Measurements from ENCODE around the gene MBD3L2.

The MBD3L2 gene

GRCh38 chr19:7069904-7070226 is 20.7 kb downstream of the MBD3L2 start:
- peaks cover 0 to 3% of the 10 kb centered on the region in 2 donors for H3K9me3 Mint-ChIP-seq
- H3K27me3 Mint-ChIP-seq, result no peaks in the 10 kb centered on the region
- ATAC-seq (replicated peaks) (peak; percentile 26 to 43), DNase-seq (no peak)
- H3K4me3 Mint-ChIP-seq, result peak overlapping the region; percentile 92 to 97
- H3K4me1 Mint-ChIP-seq, result peaks cover 10 to 19% of the 10 kb centered on the region in 2 donors
- H3K36me3 Mint-ChIP-seq, result peaks cover 15 to 32% of the 10 kb centered on the region in 2 donors
- peak overlapping the region; percentile 95 for H3K27ac Mint-ChIP-seq

DNA sequence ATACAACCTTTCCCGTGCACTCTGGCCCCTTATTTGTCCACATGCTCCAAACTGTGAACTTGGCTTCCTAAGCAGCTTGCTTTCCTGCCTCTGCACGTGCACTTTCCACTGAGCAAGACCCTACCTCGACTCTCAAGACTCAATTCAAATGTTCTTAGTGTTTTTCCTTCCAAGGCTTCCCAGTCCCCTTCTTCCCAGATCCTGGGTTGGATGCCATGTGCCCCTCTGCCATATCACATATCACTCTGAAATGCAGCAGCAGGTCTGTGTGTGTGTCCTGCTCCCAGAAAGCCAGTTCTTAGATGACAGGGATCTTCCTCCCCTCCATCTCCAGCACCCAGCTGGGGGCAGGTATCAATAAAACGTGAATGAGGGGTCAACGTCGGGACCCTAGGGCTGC is 23.4 kb downstream of the MBD3L2 start:
- peaks cover 38 to 58% of the 10 kb centered on the region in 2 donors for H3K36me3 Mint-ChIP-seq
- peaks cover 10 to 19% of the 10 kb centered on the region in 2 donors for H3K4me1 Mint-ChIP-seq
- no peaks in the 10 kb centered on the region for H3K27me3 Mint-ChIP-seq
- DNase-seq, result no peak
- ATAC-seq (replicated peaks), result no peak
- H3K4me3 Mint-ChIP-seq, result no peak overlapping the region
- H3K27ac Mint-ChIP-seq, result no peak overlapping the region
- peaks cover 4 to 5% of the 10 kb centered on the region in 2 donors for H3K9me3 Mint-ChIP-seq

DNA sequence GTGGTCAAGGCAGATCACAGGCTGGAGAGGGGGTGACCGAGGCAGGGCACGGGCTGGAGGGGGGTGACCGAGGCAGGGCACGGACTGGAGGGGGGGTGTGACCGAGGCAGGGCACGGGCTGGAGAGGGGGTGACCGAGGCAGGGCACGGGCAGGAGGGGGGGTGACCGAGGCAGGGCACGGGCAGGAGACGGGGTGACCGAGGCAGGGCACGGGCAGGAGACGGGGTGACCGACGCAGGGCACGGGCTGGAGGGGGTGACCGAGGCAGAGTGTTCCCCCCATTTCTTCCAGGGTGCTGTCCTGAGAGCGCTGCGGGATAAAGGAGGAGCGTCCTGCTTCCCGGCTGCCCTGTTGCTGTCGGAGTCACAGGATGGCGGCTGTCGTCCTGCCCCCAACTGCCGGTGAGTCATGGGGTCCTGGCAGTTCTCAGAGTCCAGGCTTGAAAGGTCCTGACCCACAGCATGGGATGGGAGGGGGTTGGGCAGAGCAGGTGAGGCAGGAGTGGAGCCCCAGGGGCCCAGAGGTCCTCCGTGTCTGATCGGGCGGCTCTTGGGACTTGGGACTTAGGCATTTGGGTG is 25.7 kb downstream of the MBD3L2 start:
- no peak for ATAC-seq (replicated peaks)
- no peak for DNase-seq
- H3K27ac Mint-ChIP-seq, result no peak overlapping the region
- H3K27me3 Mint-ChIP-seq, result no peaks in the 10 kb centered on the region
- peaks cover 6 to 7% of the 10 kb centered on the region in 2 donors for H3K4me1 Mint-ChIP-seq
- H3K36me3 Mint-ChIP-seq, result peaks cover 60 to 75% of the 10 kb centered on the region in 2 donors
- H3K4me3 Mint-ChIP-seq, result peak overlapping the region in 1 of 2 donors; percentile 36
- H3K9me3 Mint-ChIP-seq, result peaks cover 14% of the 10 kb centered on the region in 2 donors

GRCh38 chr19:7076151-7076550 is 27.0 kb downstream of the MBD3L2 start:
- peaks cover 14 to 20% of the 10 kb centered on the region in 2 donors for H3K9me3 Mint-ChIP-seq
- no peaks in the 10 kb centered on the region for H3K27me3 Mint-ChIP-seq
- H3K36me3 Mint-ChIP-seq, result peaks cover 74 to 87% of the 10 kb centered on the region in 2 donors
- ATAC-seq (replicated peaks), result no peak
- H3K4me1 Mint-ChIP-seq, result peaks cover 6% of the 10 kb centered on the region in 2 donors
- no peak for DNase-seq
- H3K4me3 Mint-ChIP-seq, result no peak overlapping the region
- no peak overlapping the region for H3K27ac Mint-ChIP-seq

DNA sequence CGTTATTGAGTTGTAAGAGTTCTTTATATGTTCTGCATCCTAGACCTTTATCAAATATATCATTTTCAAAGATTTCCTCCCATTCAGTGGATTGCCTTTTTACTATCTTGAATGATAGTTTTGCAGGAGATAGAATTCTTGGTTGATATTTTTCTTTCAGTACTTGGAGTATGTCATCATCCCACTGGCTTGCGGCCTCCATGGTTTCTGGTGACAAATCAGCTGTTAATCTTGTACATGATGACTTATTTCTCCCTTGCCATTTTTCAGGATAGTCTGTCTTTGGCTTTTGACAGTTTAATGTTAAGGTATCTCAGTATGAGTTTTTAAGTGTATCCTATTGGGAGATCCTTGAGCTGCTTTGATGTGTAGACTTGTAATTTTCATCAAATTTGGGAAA is 28.9 kb downstream of the MBD3L2 start:
- H3K4me3 Mint-ChIP-seq, result no peak overlapping the region
- ATAC-seq (replicated peaks) (no peak), DNase-seq (no peak)
- H3K9me3 Mint-ChIP-seq, result peaks cover 20 to 25% of the 10 kb centered on the region in 2 donors
- peaks cover 0 to 2% of the 10 kb centered on the region in 2 donors for H3K4me1 Mint-ChIP-seq
- no peak overlapping the region for H3K27ac Mint-ChIP-seq
- peaks cover 83 to 93% of the 10 kb centered on the region in 2 donors for H3K36me3 Mint-ChIP-seq
- H3K27me3 Mint-ChIP-seq, result no peaks in the 10 kb centered on the region

DNA sequence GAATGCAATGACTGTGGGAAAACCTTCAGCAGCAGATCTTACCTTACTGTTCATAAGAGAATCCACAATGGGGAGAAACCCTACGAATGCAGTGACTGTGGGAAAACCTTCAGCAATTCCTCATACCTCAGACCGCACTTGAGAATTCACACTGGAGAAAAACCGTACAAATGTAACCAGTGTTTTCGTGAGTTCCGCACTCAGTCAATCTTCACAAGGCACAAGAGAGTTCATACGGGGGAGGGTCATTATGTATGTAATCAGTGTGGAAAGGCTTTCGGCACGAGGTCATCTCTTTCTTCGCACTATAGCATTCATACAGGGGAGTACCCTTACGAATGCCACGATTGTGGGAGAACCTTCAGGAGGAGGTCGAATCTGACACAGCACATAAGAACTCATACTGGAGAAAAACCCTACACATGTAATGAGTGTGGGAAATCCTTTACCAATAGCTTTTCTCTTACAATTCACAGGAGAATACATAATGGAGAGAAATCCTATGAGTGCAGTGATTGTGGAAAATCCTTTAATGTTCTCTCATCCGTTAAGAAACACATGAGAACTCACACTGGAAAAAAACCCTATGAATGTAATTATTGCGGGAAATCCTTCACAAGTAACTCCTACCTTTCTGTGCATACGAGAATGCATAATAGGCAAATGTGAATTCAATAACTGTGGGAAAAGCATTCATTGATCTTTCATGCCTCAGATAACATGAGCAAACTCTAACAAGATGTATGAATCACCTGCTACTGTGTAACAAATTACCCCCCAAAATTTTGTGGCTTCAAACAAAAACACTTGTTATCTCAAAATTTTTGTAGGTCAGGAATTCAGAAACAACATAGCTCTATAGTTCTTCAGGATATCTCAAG is 34.2 kb downstream of the MBD3L2 start:
- Mint-ChIP-seq H3K4me3 (peak overlapping the region in 1 of 2 donors; percentile 17), H3K36me3 (peaks cover 74 to 88% of the 10 kb centered on the region in 2 donors), H3K27me3 (no peaks in the 10 kb centered on the region), H3K27ac (no peak overlapping the region), H3K9me3 (peaks cover 27% of the 10 kb centered on the region in 2 donors), H3K4me1 (no peaks in the 10 kb centered on the region)
- no peak for DNase-seq
- ATAC-seq (replicated peaks), result no peak

- Mint-ChIP-seq H3K27me3 (no peaks in the 10 kb centered on the region), H3K27ac (no peak overlapping the region), H3K9me3 (peaks cover 13 to 21% of the 10 kb centered on the region in 2 donors), H3K36me3 (peaks cover 42 to 72% of the 10 kb centered on the region in 2 donors), H3K4me3 (no peak overlapping the region), H3K4me1 (no peaks in the 10 kb centered on the region)
- DNase-seq (no peak), ATAC-seq (replicated peaks) (no peak)
Observed at GRCh38 chr19:7088999-7089398, 39.9 kb downstream of the MBD3L2 start.

GRCh38 chr19:7098096-7098495 is 49.0 kb downstream of the MBD3L2 start:
- ATAC-seq (replicated peaks) (no peak), DNase-seq (no peak)
- peaks cover 18 to 26% of the 10 kb centered on the region in 2 donors for H3K36me3 Mint-ChIP-seq
- peak overlapping the region; percentile 90 to 92 for H3K4me3 Mint-ChIP-seq
- H3K27ac Mint-ChIP-seq, result peak overlapping the region; percentile 96
- H3K9me3 Mint-ChIP-seq, result peaks cover 15 to 19% of the 10 kb centered on the region in 2 donors
- peaks cover 10 to 11% of the 10 kb centered on the region in 2 donors for H3K4me1 Mint-ChIP-seq
- H3K27me3 Mint-ChIP-seq, result no peaks in the 10 kb centered on the region

DNA sequence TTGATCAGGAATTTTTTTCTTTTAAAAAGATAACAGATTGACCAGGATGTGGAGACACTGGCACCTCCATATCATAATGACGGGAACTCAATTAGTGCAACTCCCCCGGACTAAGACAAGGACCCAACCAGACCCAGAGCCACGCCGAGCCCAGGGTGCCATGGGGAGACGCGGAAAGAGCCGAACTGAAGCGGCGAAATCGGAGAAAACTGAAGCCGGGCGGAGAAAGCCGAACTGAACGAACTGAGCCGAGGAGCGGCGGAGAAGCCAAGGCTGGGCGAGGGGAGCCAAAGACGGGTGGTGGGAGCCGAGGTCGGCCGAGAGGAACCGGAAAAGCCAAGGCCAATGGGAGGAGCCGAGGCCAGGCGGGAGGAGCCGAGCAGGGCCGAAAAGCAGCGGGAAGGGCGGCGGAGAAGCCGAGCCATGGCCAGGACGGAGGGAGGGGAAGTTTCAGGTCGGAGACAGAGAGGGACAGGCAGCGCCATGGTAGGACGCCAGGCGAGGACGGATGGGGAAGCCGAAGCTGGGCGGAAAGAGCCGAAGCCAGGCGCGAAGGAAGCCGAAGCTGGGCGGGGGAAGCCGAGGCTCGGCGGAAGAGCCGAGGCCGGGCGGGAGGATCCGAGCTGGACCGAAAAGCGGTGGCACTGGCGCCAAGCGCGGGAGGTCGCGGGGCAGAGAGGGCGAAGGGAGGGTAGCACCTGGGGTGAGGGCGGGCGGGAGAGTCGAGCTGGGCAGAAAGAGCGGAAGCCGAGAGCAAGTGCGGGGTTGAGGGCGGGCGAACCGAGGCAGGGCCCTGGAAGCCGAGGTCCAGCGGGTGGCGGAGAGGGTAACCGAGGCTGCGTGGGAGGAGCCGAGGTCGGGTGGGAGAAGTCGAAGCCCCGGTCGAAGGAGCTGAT is 49.8 kb downstream of the MBD3L2 start:
- DNase-seq (peak; percentile 92), ATAC-seq (replicated peaks) (peak; percentile 89 to 91)
- Mint-ChIP-seq H3K27ac (peak overlapping the region; percentile 96), H3K4me1 (peaks cover 10 to 11% of the 10 kb centered on the region in 2 donors), H3K4me3 (peak overlapping the region; percentile 90 to 92), H3K9me3 (peaks cover 15 to 19% of the 10 kb centered on the region in 2 donors), H3K36me3 (peaks cover 14 to 23% of the 10 kb centered on the region in 2 donors), H3K27me3 (no peaks in the 10 kb centered on the region)

DNA sequence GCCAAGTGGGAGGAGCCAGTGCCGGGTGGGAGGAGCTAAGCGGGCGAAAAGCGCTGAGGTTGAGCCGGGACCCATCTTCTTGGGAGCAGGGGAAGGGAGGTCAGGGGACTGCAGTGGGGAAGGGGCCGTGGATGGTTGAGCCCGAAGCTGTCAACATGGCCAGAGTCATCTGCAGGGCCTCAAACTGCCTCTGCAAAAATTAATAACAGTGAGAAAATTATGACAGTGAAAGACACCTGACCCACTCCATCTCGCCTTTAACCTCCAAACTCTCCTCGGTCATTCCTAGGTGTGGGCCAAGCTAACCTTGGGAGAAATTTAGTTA is 50.4 kb downstream of the MBD3L2 start:
- peak overlapping the region; percentile 96 for H3K27ac Mint-ChIP-seq
- DNase-seq (no peak), ATAC-seq (replicated peaks) (no peak)
- peaks cover 15 to 19% of the 10 kb centered on the region in 2 donors for H3K9me3 Mint-ChIP-seq
- no peaks in the 10 kb centered on the region for H3K27me3 Mint-ChIP-seq
- H3K36me3 Mint-ChIP-seq, result peaks cover 14 to 23% of the 10 kb centered on the region in 2 donors
- peaks cover 10 to 11% of the 10 kb centered on the region in 2 donors for H3K4me1 Mint-ChIP-seq
- peak overlapping the region; percentile 90 to 92 for H3K4me3 Mint-ChIP-seq

All from stimulated activated naive B cell treated with anti-CD40 and anti-IgM and Interleukin-4, amounts not matched to agents 10 μg/mL and 1 μg/mL and 100 μg/mL, for 72 hours (primary cell).